T47D (cell line): ENCODE measurements around the gene KIF2C.

Experiments used
- DNase-seq, 2 experiments: peaks; one replicate each; pipeline versions ENCODE4 v3.0.0 to v3.0.0-alpha.2; 2011 to 2012; ENCODE audit warnings: low read depth in 1 of 2, low spot score in 1 of 2
- JUND ChIP-seq: IDR thresholded peaks from 2 replicates; pipeline ENCODE4 v1.6.1; 2012; ENCODE audit warnings: low read depth
- in situ Hi-C: cut with HindIII; loops from 2 replicates; pipeline ENCODE4 v1.10.0; 2016; ENCODE audit warnings: low sequenced_read_pairs, low pct_unique_long_range_greater_than_20kb

Gene KIF2C

GRCh38 chr1:44798481-44799365 is 59.1 kb downstream of the KIF2C start:
- no peak for DNase-seq
- TF ChIP-seq JUND = no peak
- in situ Hi-C loops = no loop called here

- peak; percentile 92 to 94 for DNase-seq
- in situ Hi-C loops = no loop called here
- no peak for TF ChIP-seq JUND
Measured at GRCh38 chr1:44799770-44800584, 60.3 kb downstream of the KIF2C start, which contains the start of gene PLK3. PLK3 (plus strand) TSS chr1:44800377; CDS start chr1:44800464, 87 bp downstream.

GRCh38 chr1:44801491-44802305 is 62.1 kb downstream of the KIF2C start:
- in situ Hi-C loops = no loop called here
- DNase-seq = no peak
- TF ChIP-seq JUND = no peak

- no peak for DNase-seq
- in situ Hi-C loops = no loop called here
- no peak for TF ChIP-seq JUND
Measured at GRCh38 chr1:44802306-44803061, 62.8 kb downstream of the KIF2C start.

GRCh38 chr1:44803062-44803311 is 63.4 kb downstream of the KIF2C start:
- in situ Hi-C loops = no loop called here
- no peak for DNase-seq
- TF ChIP-seq JUND = no peak

- no peak for DNase-seq
- in situ Hi-C loops = no loop called here
- TF ChIP-seq JUND = no peak
Measured at GRCh38 chr1:44803312-44804095, 63.9 kb downstream of the KIF2C start.

- in situ Hi-C loops = no loop called here
- DNase-seq = no peak
- no peak for TF ChIP-seq JUND
Measured at GRCh38 chr1:44805311-44806024, 65.8 kb downstream of the KIF2C start.

- in situ Hi-C loops = no loop called here
- no peak for TF ChIP-seq JUND
- no peak for DNase-seq
Measured at GRCh38 chr1:44806025-44806703, 66.5 kb downstream of the KIF2C start.

- in situ Hi-C loops = no loop called here
- no peak for TF ChIP-seq JUND
- no peak for DNase-seq
Measured at GRCh38 chr1:44806704-44807363, 67.2 kb downstream of the KIF2C start, which contains the start of gene DYNLT4. DYNLT4 (minus strand) TSS chr1:44807351; CDS start chr1:44806668, 683 bp downstream.

GRCh38 chr1:44807364-44808062 is 67.9 kb downstream of the KIF2C start:
- peak; percentile 66 to 82 for DNase-seq
- no peak for TF ChIP-seq JUND
- in situ Hi-C loops = no loop called here
